Activated naive CD4-positive, alpha-beta T cell treated with Interleukin-2 at 50 U/mL for 16 hours (primary cell): Measurements from ENCODE around the gene ANKRD10.
"Not testable (repeated sequence)": the region's sequence is repeated elsewhere in the genome, so short reads cannot be mapped to it uniquely, and the experiment has no call there.

ENCODE experiments used
- DNase-seq: peaks from one replicate; pipeline ENCODE4 v3.0.0-alpha.2; 2020

Gene ANKRD10

GRCh38 chr13:110860983-110861382, 53.9 kb downstream of the ANKRD10 start:
- no peak for DNase-seq

GRCh38 chr13:110856942-110857835, 57.7 kb downstream of the ANKRD10 start:
- no peak for DNase-seq

GRCh38 chr13:110855363-110855762, 59.5 kb downstream of the ANKRD10 start:
- DNase-seq: no peak

GRCh38 chr13:110854866-110855265, 60.0 kb downstream of the ANKRD10 start:
- no peak for DNase-seq

GRCh38 chr13:110853235-110853721, 61.6 kb downstream of the ANKRD10 start:
- no peak for DNase-seq

- no peak for DNase-seq
These were observed 64.0 kb downstream of the ANKRD10 start for GRCh38 chr13:110850840-110851239.

- DNase-seq: no peak
These were observed 64.9 kb downstream of the ANKRD10 start for GRCh38 chr13:110850006-110850405.

- no peak for DNase-seq
These were observed 69.3 kb downstream of the ANKRD10 start for GRCh38 chr13:110845520-110845919.

- DNase-seq: no peak
These were observed 73.0 kb downstream of the ANKRD10 start for GRCh38 chr13:110841846-110842245.

- DNase-seq: no peak
These were observed 73.5 kb downstream of the ANKRD10 start for GRCh38 chr13:110841406-110841805.

- DNase-seq: no peak
These were observed 75.9 kb downstream of the ANKRD10 start for GRCh38 chr13:110838867-110839538.

GRCh38 chr13:110838116-110838515, 76.8 kb downstream of the ANKRD10 start:
- DNase-seq: no peak

- not testable (repeated sequence) for DNase-seq
These were observed 77.3 kb downstream of the ANKRD10 start for GRCh38 chr13:110837397-110838061.

- DNase-seq: no peak
These were observed 78.3 kb downstream of the ANKRD10 start for GRCh38 chr13:110836605-110836903.

GRCh38 chr13:110835721-110836604, 78.9 kb downstream of the ANKRD10 start:
- DNase-seq: no peak

- DNase-seq: no peak
These were observed 80.3 kb downstream of the ANKRD10 start for GRCh38 chr13:110834572-110834971.

GRCh38 chr13:110832531-110832930, 82.3 kb downstream of the ANKRD10 start:
- DNase-seq: no peak

GRCh38 chr13:110832205-110832479, 82.7 kb downstream of the ANKRD10 start:
- no peak for DNase-seq

- DNase-seq: no peak
These were observed 83.2 kb downstream of the ANKRD10 start for GRCh38 chr13:110831437-110832204.

GRCh38 chr13:110830800-110831371, 84.0 kb downstream of the ANKRD10 start:
- DNase-seq: no peak

- no peak for DNase-seq
These were observed 84.5 kb downstream of the ANKRD10 start for GRCh38 chr13:110830331-110830730.

- DNase-seq: no peak
These were observed 85.4 kb downstream of the ANKRD10 start for GRCh38 chr13:110829486-110829885.
